ENCODE measurements around the gene ARR3.
A peak's percentile ranks its signal among the peaks of the same experiment; 100 is the strongest.
"Not testable (repeated sequence)": the region's sequence is repeated elsewhere in the genome, so short reads cannot be mapped to it uniquely, and the experiment has no call there.

The ARR3 gene

DNA sequence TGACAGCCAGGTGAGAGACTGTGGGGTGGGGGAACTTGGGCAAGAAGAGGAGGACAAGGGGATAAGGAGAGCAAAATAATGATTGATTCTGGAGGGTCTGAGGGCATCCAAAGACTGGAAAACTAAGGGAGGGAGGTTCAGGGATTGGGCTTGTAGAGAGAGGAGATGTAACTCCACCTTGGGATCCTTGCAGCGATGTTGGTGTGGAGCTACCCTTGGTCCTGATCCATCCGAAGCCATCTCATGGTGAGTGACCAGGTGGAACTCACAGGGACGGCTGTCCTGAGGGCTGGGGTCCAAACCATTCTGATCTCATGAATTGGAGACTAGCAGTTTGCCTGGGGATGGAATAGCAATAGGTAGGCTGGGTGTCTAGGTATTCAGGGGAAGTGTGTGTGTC is 12.4 kb downstream of the ARR3 start:
- DNase-seq (ENCODE audit: low read depth in 2 of 2), result no peak

DNA sequence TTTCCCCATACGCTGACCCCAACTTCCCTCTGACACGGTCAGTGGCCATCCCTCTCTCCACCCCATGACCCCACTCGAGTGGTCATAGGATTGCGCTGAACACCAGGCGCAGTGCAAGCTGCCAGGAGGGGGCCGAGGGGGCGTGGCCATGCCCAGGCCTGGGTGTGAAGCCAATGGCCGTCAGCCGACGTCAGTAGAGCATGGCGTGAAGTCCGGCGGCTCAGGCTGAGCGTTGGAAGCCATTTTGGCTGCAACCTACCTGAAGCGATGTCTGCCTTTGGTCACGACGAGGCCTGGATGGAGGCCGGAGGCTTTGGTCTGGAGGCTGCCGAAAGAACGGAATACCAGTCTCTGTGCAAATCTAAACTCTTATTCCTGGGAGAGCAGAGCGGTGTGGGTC is 13.8 kb downstream of the ARR3 start, which contains the start of gene RAB41:
TSS of gene RAB41 (plus strand) at position 222 of the 400 bp plus-strand sequence. CDS start at position 268, 46 bp downstream.
- no peak for DNase-seq (ENCODE audit: low read depth in 2 of 2)

DNA sequence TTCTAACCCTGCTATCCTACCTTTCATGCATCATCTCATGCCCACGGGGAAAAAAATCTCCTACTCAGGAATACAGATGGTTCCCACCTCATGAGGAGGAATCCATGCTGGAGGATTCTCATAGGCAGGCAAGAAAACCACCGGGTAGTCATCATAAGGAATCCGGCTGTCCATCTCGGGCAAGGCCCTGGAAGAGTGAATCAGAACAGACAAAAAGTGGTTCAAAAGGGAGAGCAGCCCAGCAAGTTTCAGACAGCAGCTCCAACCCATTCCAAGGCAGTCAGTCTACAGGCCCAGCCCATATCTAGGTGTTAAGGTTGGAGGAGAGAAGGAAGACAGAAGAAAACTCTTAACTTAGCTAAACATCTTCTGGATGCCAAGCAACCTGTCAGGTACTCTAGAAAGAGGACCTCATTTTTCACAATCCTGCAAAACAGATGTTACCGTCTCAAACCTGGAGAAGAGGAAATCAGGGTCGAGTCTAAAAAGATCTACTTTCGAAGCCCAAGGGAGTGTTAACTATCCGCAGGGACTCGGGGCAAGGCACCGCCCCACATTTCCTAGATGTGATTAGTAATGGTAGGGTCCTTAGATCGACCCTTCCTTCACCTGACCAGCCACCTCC is 21.1 kb downstream of the ARR3 start:
- no peak for DNase-seq (ENCODE audit: low read depth in 2 of 2)

DNA sequence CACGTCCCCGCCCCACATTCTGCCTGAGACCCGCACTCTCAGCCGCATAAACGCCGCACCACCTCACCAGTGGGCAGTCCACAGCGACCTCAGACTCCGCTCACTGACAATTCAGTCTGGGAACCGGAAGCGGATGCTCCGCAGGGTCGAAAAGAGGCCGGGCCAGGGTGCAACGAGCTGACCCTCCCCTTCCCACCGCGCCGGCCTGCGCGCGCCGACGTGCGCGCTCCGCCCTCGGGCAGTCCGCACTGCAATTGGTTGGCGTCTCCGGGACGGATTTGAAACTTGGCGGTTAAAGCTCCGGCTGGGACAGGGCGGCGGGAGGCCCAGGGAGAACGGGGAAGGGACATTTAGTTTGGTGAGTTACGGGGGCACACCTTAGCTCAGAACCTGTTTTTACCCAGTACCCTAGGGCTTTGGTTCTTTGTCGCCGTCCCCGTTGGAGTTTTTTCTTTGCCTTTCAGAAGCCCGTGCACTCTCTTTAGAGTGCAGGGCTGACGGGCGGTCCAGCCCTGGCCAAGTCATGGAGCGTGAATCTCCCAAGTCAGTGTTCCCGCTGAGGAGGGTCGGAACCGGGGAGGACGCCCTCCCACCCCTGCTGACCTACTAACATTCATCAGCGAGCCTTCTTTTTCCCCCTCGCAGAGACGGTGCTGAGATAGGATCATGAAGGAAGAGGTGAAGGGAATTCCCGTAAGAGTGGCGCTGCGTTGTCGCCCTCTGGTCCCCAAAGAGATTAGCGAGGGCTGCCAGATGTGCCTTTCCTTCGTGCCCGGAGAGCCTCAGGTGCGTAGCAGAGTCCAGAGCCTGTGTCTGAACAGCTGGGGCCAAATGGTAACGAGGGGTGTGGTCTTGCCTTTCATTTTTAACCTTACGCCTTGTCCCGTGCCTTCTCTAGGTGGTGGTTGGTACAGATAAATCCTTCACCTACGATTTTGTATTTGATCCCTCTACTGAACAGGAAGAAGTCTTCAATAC is 21.9 kb downstream of the ARR3 start, which contains the start of the genes KIF4A and PDZD11:
TSS of gene KIF4A (plus strand) at position 312 of the 978 bp plus-strand sequence. CDS start at position 667, 355 bp downstream.
TSS of gene PDZD11 (minus strand) at position 135 of the 978 bp plus-strand sequence. CDS start 586 bp downstream, outside the sequence.
- DNase-seq (ENCODE audit: low read depth in 2 of 2), result peak; percentile 41 to 59

DNA sequence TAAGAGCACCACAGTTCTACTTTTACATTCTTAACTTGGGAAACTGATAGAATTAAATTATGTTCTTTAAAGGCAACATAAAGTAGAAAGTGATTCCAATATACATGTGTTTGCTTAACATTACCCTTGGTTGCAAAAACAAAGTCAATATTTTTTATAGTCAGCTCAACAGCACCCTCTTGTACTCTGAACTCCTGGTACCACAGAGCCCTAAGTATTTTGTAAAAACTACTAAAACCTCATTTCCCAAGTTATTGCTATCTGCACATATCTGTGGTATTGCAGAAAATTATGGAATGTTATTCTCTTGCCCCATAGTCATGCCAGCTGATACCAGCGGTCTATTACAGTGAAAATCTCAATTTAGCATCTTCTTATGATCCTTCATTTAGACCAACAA is 24.7 kb downstream of the ARR3 start:
- no peak for DNase-seq (ENCODE audit: low read depth in 2 of 2)

DNA sequence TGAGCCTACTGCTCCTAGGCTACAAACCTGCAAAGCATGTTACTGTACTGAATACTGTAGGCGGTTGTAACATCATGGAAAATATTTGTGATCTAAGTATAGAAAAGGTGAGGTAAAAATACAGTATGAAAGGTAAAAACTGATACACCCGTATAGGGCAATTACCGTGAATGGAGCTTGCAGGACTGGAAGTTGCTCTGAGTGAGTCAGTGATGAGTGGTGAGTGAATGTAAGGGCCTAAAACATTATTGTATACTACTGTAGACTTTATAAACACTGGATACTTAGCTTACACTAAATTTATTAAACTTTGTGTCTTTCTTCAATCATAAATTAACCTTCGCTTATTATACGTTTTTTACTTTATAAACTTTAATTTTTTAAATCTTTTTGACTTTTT is 25.5 kb downstream of the ARR3 start:
- DNase-seq (ENCODE audit: low read depth in 2 of 2), result no peak

DNA sequence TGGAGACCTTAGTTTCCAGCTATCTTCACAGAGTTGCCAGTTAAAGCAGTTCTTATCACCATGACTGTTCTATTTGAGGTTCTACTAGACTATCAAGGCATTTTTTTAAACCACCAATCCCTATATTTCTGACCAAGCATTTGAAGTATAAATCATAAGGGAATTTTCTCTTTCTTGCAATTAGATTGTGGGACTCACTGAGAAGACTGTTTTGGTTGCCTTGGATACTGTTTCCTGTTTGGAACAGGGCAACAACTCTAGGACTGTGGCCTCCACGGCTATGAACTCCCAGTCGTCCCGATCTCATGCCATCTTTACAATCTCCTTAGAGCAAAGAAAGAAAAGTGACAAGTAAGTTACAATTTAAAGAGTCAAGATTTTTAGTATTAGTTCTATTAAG is 33.6 kb downstream of the ARR3 start:
- no peak for DNase-seq (ENCODE audit: low read depth in 2 of 2)

DNA sequence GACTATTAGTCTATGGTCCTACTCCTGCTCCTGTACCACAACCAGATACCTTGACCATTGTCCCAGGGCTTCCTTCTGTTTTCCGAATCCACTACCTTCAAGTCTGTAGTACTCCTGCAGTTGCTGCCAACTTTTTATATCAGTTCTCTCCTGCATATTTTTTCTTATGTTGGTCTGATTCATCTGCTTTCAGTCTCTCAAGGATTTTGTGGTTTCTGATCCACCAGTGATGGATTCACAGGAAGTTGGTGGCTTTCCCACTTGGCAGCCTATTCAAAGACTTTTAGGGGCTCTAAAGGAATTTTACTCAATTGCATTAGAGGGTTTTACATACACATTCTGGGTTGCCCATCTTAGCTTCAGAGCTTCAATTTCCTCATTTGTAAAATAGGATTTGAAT is 45.4 kb downstream of the ARR3 start:
- no peak for DNase-seq (ENCODE audit: low read depth in 2 of 2)

DNA sequence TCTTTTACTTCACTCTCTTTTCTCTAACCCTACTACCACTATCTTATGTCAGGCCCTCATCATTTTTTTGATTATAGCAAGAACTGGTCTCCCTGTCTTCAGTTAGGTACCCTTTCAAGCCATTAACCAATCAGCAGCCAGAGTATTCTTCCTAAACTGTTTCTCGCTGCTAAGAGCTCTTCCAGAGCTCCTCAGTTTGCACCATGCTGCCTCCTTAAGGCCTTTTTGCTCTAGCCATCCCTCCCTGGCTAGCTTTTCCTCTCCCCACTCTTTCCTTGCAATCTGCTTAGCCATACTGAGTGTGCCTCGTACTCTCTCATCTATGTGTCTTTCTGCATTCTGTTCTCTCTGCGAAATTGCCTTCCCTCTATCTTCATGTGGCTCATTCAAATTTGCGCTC is 54.6 kb downstream of the ARR3 start:
- DNase-seq (ENCODE audit: low read depth in 2 of 2), result no peak

DNA sequence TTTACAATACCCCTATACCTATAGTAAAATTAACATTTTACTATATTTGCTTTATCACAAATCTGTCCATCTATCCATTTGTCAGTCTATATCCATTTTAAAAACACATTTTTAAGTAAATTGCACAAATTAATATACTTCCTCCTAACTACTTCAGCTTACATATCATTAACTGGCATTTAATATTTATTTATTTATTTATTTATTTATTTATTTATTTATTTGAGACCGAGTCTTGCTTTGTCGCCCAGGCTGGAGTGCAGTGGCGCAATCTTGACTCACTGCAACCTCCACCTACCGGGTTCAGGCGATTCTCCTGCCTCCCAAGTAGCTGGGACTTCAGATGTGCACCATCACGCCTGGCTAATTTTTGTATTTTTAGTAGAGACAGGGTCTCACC is 55.5 kb downstream of the ARR3 start:
- not testable (repeated sequence) for DNase-seq (ENCODE audit: low read depth in 2 of 2)

DNA sequence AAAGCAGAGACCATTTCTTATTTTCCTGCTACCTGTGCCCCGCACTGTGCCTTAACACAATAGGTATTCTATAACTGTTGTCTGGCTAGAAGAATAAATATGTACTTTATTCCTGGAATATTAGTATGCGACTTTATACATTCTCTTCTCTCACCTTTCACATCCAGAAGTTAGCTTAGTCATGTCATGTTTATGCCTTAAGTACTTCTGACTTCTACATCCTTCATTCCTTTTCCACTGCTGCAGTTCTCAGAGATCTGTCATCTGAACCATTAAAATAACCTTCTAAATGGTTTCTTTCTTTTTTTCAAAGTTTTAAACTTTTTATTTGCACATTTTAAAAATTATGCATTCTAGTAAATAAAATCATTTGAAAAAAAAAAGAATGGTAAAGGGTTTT is 56.2 kb downstream of the ARR3 start:
- DNase-seq (ENCODE audit: low read depth in 2 of 2), result no peak

DNA sequence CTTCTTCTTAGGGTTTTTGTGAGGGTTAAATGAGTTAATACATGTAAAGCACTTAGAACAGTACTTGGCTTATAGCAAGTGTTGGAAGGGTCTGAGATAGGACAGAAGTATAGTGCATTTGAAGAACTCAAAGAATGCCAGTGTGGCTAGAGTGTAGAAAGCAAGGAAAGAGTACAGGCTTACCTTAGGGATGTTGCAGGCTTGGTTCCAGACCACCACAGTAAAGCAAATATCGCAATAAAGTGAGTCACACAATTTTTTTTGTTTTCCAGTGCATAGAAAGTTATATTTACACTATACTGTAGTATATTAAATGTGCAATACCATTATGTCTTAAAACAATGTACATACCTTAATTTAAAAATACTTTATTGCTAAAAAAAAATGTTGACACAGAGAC is 63.0 kb downstream of the ARR3 start:
- no peak for DNase-seq (ENCODE audit: low read depth in 2 of 2)

All from stimulated activated CD4-positive, alpha-beta T cell treated with anti-CD3 and anti-CD28 coated beads, Interleukin-1b, Interleukin-23, amount 100 ng/mL, for 4 hours (primary cell).